HL-60 (cell line): ENCODE results near the gene NKX2-3.

Experiments used
- DNase-seq, 2 experiments: peaks; one replicate each; pipeline ENCODE4 v3.0.0-alpha.2; 2010 to 2020; ENCODE audit warnings: low read depth in 1 of 2, low spot score in 1 of 2
- H3K27ac ChIP-seq: fragments of 250-450 bp; sonication (Bioruptor Pico); replicated peaks from 2 replicates; pipeline ENCODE4 v1.5.1; 2020; ENCODE audit warnings: mild to moderate bottlenecking, moderate library complexity
- H3K27me3 ChIP-seq: fragments of 250-450 bp; sonication (Bioruptor Pico); 2 replicates; pipeline ENCODE4 v1.5.1; 2021; ENCODE audit warnings: mild to moderate bottlenecking, moderate library complexity; ENCODE audit not compliant: insufficient read depth, poor library complexity, severe bottlenecking
- H3K4me3 ChIP-seq: replicated peaks from 2 replicates; pipeline ENCODE4 v1.5.1; 2011; ENCODE audit warnings: mild to moderate bottlenecking, control low read depth, low read length; ENCODE audit not compliant: insufficient read depth
- CTCF ChIP-seq: IDR thresholded peaks from one replicate; pipeline ENCODE4 v1.5.1; 2011; ENCODE audit warnings: low read length, control low read depth, inconsistent platforms; ENCODE audit not compliant: insufficient read depth
- GABPA ChIP-seq: IDR thresholded peaks from 2 replicates; pipeline ENCODE4 v1.6.1; 2012; ENCODE audit warnings: low read depth
- POLR2AphosphoS5 ChIP-seq: IDR thresholded peaks from 2 replicates; pipeline ENCODE4 v1.6.1; 2012; ENCODE audit warnings: low read depth
- SPI1 ChIP-seq: IDR thresholded peaks from 2 replicates; pipeline ENCODE4 v1.6.1; 2012; ENCODE audit warnings: low read depth, mild to moderate bottlenecking, borderline replicate concordance
- TF ChIP-seq, protein P1 (sequence below): IDR thresholded peaks from 2 replicates; pipeline ENCODE4 v1.6.1; 2012; ENCODE audit warnings: low read depth; ENCODE audit not compliant: insufficient replicate concordance

The NKX2-3 gene

DNA sequence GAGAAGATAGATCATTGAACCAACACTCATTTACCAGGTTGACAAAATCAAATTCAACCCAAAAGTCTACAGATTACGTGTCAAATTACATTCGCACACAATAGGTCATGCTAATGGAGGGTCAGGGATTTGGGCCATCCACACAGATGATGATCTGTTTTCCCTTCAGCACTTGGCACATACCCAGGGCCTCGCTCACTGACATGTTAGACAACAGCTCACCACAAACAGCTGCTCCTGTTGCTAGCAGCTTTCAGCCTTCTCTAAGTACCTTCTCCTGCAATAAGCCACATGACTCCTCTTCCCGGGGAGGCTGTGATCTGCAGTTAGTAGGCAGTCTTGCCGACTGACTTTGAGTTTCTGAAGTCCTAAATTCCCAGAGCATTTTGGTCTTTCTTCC lies 18.4 kb downstream of the NKX2-3 start:
- no peak overlapping the region for H3K4me3 ChIP-seq
- H3K27me3 ChIP-seq = peaks cover 18% of the 10 kb centered on the region
- H3K27ac ChIP-seq = no peak overlapping the region
- TF ChIP-seq CTCF (no peak), POLR2AphosphoS5 (no peak), SPI1 (no peak), GABPA (no peak)
- TF ChIP-seq, protein P1, sequence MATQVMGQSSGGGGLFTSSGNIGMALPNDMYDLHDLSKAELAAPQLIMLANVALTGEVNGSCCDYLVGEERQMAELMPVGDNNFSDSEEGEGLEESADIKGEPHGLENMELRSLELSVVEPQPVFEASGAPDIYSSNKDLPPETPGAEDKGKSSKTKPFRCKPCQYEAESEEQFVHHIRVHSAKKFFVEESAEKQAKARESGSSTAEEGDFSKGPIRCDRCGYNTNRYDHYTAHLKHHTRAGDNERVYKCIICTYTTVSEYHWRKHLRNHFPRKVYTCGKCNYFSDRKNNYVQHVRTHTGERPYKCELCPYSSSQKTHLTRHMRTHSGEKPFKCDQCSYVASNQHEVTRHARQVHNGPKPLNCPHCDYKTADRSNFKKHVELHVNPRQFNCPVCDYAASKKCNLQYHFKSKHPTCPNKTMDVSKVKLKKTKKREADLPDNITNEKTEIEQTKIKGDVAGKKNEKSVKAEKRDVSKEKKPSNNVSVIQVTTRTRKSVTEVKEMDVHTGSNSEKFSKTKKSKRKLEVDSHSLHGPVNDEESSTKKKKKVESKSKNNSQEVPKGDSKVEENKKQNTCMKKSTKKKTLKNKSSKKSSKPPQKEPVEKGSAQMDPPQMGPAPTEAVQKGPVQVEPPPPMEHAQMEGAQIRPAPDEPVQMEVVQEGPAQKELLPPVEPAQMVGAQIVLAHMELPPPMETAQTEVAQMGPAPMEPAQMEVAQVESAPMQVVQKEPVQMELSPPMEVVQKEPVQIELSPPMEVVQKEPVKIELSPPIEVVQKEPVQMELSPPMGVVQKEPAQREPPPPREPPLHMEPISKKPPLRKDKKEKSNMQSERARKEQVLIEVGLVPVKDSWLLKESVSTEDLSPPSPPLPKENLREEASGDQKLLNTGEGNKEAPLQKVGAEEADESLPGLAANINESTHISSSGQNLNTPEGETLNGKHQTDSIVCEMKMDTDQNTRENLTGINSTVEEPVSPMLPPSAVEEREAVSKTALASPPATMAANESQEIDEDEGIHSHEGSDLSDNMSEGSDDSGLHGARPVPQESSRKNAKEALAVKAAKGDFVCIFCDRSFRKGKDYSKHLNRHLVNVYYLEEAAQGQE = no peak
- DNase-seq = no peak

GRCh38 chr10:99551616-99552015 lies 18.9 kb downstream of the NKX2-3 start:
- no peak overlapping the region for H3K4me3 ChIP-seq
- TF ChIP-seq, protein P1 = no peak
- TF ChIP-seq CTCF = no peak
- TF ChIP-seq POLR2AphosphoS5 = no peak
- no peak for TF ChIP-seq SPI1
- no peak for TF ChIP-seq GABPA
- DNase-seq = no peak
- peaks cover 14% of the 10 kb centered on the region for H3K27me3 ChIP-seq
- no peak overlapping the region for H3K27ac ChIP-seq

DNA sequence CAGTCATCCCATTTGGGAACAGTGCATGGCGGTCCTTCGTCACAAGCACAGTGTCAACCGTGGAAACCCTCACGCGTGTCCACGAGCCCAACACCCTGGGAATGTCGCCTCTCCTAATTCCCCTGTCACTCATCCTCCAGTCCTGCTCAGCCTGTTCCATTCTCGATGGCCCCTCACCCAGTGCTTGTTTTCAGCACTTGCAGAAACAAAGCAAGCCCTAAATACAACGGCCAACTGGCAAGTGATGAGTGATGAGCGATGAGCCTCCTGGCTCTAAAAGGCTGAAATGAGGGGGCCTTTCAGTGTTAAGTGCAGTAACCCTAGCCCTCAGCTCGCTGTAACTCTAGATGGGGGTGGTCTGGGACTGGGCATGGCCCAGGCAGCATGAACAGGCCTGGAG lies 22.6 kb downstream of the NKX2-3 start:
- no peak for DNase-seq
- TF ChIP-seq, protein P1 = no peak
- TF ChIP-seq SPI1 (no peak), GABPA (no peak), POLR2AphosphoS5 (no peak), CTCF (no peak)
- H3K27me3 ChIP-seq = peaks cover 10% of the 10 kb centered on the region
- no peak overlapping the region for H3K4me3 ChIP-seq
- no peak overlapping the region for H3K27ac ChIP-seq
